ENCODE measurements around the gene TPD52L1. TPM values are rescaled to one million over a fixed set of nuclear protein-coding genes. Genes with fewer than 3 reads are reported as not detected.

The TPD52L1 gene
- total and polyA plus RNA-seq, 2 experiments from 2014 or later = 22.8 to 24.0 TPM

- DNase-seq (ENCODE audit: low spot score) (no peak), ATAC-seq (no peak)
- no peak overlapping the region for H3K27ac ChIP-seq (ENCODE audit: low read depth)
- H3K4me2 ChIP-seq = no peak overlapping the region
- peaks cover 34% of the 10 kb centered on the region for H3K9me3 Mint-ChIP-seq
- no peaks in the 10 kb centered on the region; the same call in 2 of the 3 replicates for H3K4me1 Mint-ChIP-seq
- H3K4me3 Mint-ChIP-seq = no peak overlapping the region
- no peaks in the 10 kb centered on the region for H4K20me1 ChIP-seq (replicated peaks; ENCODE audit: insufficient read depth)
- peaks cover 22% of the 10 kb centered on the region for H3K36me3 Mint-ChIP-seq (ENCODE audit: low read depth)
- no peak overlapping the region for H3K27ac Mint-ChIP-seq
- H3K36me3 ChIP-seq (ENCODE audit: insufficient read depth) = no peaks in the 10 kb centered on the region; the same call in 1 of the 2 replicates
- H3K9me2 ChIP-seq (ENCODE audit: insufficient read depth) = no peaks in the 10 kb centered on the region
- no peaks in the 10 kb centered on the region for H3K27me3 Mint-ChIP-seq (ENCODE audit: insufficient read depth, low read depth, poor library complexity)
- no peaks in the 10 kb centered on the region for H3F3A ChIP-seq (replicated peaks; ENCODE audit: low read depth)
- no peak overlapping the region for H3K4me3 ChIP-seq
- no peak overlapping the region for H2AFZ ChIP-seq
- H3K79me2 ChIP-seq (replicated peaks; ENCODE audit: insufficient read depth) = no peaks in the 10 kb centered on the region
- TF ChIP-seq CTCF (conservative IDR thresholded peaks at IDR 0.05; ENCODE audit: low read depth in 2 of 2) (0 out of 4 replicates have a peak, but pooled peaks have one; percentile 9 to 22), ZNF114 (CRISPR knock-in tag; IDR thresholded peaks at IDR 0.05) (no peak)
- no peaks in the 10 kb centered on the region for H3K4me1 ChIP-seq (ENCODE audit: insufficient read depth)
- H3K27me3 ChIP-seq (ENCODE audit: insufficient read depth) = no peaks in the 10 kb centered on the region
These were observed 40.6 kb upstream of the TPD52L1 start for GRCh38 chr6:125112934-125113333.

GRCh38 chr6:125114248-125114858, 39.2 kb upstream of the TPD52L1 start:
- Histone ChIP-seq H2AFZ (no peak overlapping the region), H4K20me1 (replicated peaks; ENCODE audit: insufficient read depth) (no peaks in the 10 kb centered on the region), H3K9me2 (ENCODE audit: insufficient read depth) (no peaks in the 10 kb centered on the region), H3K4me2 (no peak overlapping the region), H3K4me3 (no peak overlapping the region), H3K79me2 (replicated peaks; ENCODE audit: insufficient read depth) (no peaks in the 10 kb centered on the region), H3K27ac (ENCODE audit: low read depth) (no peak overlapping the region), H3K36me3 (ENCODE audit: insufficient read depth) (no peaks in the 10 kb centered on the region; the same call in 1 of the 2 replicates), H3K27me3 (ENCODE audit: insufficient read depth) (no peaks in the 10 kb centered on the region), H3F3A (replicated peaks; ENCODE audit: low read depth) (no peaks in the 10 kb centered on the region), H3K4me1 (ENCODE audit: insufficient read depth) (no peaks in the 10 kb centered on the region)
- Mint-ChIP-seq H3K27me3 (ENCODE audit: insufficient read depth, low read depth, poor library complexity) (no peaks in the 10 kb centered on the region), H3K9me3 (peaks cover 32% of the 10 kb centered on the region), H3K36me3 (ENCODE audit: low read depth) (peaks cover 22% of the 10 kb centered on the region), H3K4me1 (peaks cover 2% of the 10 kb centered on the region), H3K4me3 (no peak overlapping the region), H3K27ac (no peak overlapping the region)
- ATAC-seq (no peak), DNase-seq (ENCODE audit: low spot score) (peak; percentile 62)
- TF ChIP-seq NANOG (IDR thresholded peaks at IDR 0.05; ENCODE audit: borderline replicate concordance) = no peak
- no peak for TF ChIP-seq ZNF114 (CRISPR knock-in tag; IDR thresholded peaks at IDR 0.05)
- no peak for TF ChIP-seq ZNF331 (CRISPR knock-in tag; IDR thresholded peaks at IDR 0.05; ENCODE audit: low read depth)
- no peak for TF ChIP-seq EZH2phosphoT487 (IDR thresholded peaks at IDR 0.05; ENCODE audit: unreplicated experiment)
- peak; percentile 72 to 96 for TF ChIP-seq CTCF (conservative IDR thresholded peaks at IDR 0.05; ENCODE audit: low read depth in 2 of 2)
- no peak for TF ChIP-seq ETS1 (IDR thresholded peaks at IDR 0.05)
- TF ChIP-seq CREB1 (CRISPR knock-in tag; IDR thresholded peaks at IDR 0.05; ENCODE audit: low read depth) = no peak
- TF ChIP-seq JUNB (IDR thresholded peaks at IDR 0.05; ENCODE audit: unreplicated experiment) = no peak

Data from GM23338 (cell line).